H9 (cell line): ENCODE data around the gene PLXNA1. TPM values are rescaled to one million over a fixed set of nuclear protein-coding genes. Genes with fewer than 3 reads are reported as not detected.

ENCODE experiments used
- DNase-seq: peaks from one replicate; pipeline ENCODE4 v3.0.0-alpha.2; 2017
- H2AFZ ChIP-seq: one replicate; pipeline ENCODE4 v1.6.1; 2013; ENCODE audit warnings: mild to moderate bottlenecking, low read length, control low read depth, moderate library complexity
- H2AK5ac ChIP-seq: 2 replicates; pipeline ENCODE4 v1.6.1; 2013; ENCODE audit warnings: low read length, control low read depth, mixed read lengths; ENCODE audit not compliant: insufficient read length
- H2BK120ac ChIP-seq: one replicate; pipeline ENCODE4 v1.6.1; 2013; ENCODE audit warnings: low read depth, mild to moderate bottlenecking, low read length, control low read depth, inconsistent platforms; ENCODE audit not compliant: poor library complexity, severe bottlenecking
- H2BK12ac ChIP-seq: 2 replicates; pipeline ENCODE4 v1.6.1; 2013; ENCODE audit warnings: low read length, control low read depth, mixed read lengths, low read depth; ENCODE audit not compliant: insufficient read length
- H2BK15ac ChIP-seq: 2 replicates; pipeline ENCODE4 v1.6.1; 2013; ENCODE audit warnings: low read depth, low read length, control low read depth
- H2BK20ac ChIP-seq: one replicate; pipeline ENCODE4 v1.6.1; 2013; ENCODE audit warnings: low read depth, mild to moderate bottlenecking, low read length, control low read depth, inconsistent platforms; ENCODE audit not compliant: poor library complexity, severe bottlenecking
- H2BK5ac ChIP-seq: 2 replicates; pipeline ENCODE4 v1.6.1; 2013; ENCODE audit warnings: low read length, control low read depth, mixed read lengths; ENCODE audit not compliant: insufficient read length
- H3K14ac ChIP-seq: 2 replicates; pipeline ENCODE4 v1.6.1; 2013; ENCODE audit warnings: low read length, control low read depth; ENCODE audit not compliant: insufficient read depth
- H3K18ac ChIP-seq: 2 replicates; pipeline ENCODE4 v1.6.1; 2013; ENCODE audit warnings: low read depth, mild to moderate bottlenecking, mixed read lengths, low read length, control low read depth; ENCODE audit not compliant: insufficient read length
- H3K23ac ChIP-seq: 2 replicates; pipeline ENCODE4 v1.6.1; 2013; ENCODE audit warnings: low read length, control low read depth, mixed read lengths, low read depth; ENCODE audit not compliant: insufficient read length
- H3K23me2 ChIP-seq: 2 replicates; pipeline ENCODE4 v1.6.1; 2013; ENCODE audit warnings: low read depth, mild to moderate bottlenecking, mixed read lengths, low read length, control low read depth; ENCODE audit not compliant: insufficient read length, poor library complexity, severe bottlenecking
- H3K27ac ChIP-seq: 2 replicates; pipeline ENCODE4 v1.5.1; 2013; ENCODE audit warnings: low read length, control low read depth, mixed read lengths, low read depth; ENCODE audit not compliant: insufficient read length
- H3K27me3 ChIP-seq: 2 replicates; pipeline ENCODE4 v1.6.1; 2013; ENCODE audit warnings: low read length, control low read depth, inconsistent platforms; ENCODE audit not compliant: insufficient read depth
- H3K4ac ChIP-seq: 2 replicates; pipeline ENCODE4 v1.6.1; 2013; ENCODE audit warnings: low read depth, mild to moderate bottlenecking, control low read depth, inconsistent platforms, low read length, moderate library complexity
- H3K4me1 ChIP-seq: 2 replicates; pipeline ENCODE4 v1.6.1; 2013; ENCODE audit warnings: low read length, control low read depth, inconsistent platforms; ENCODE audit not compliant: insufficient read depth
- H3K4me2 ChIP-seq: 2 replicates; pipeline ENCODE4 v1.6.1; 2013; ENCODE audit warnings: low read length, control low read depth, mixed read lengths; ENCODE audit not compliant: insufficient read length, insufficient read depth
- H3K56ac ChIP-seq: 2 replicates; pipeline ENCODE4 v1.6.1; 2013; ENCODE audit warnings: low read depth, mild to moderate bottlenecking, mixed read lengths, low read length, control low read depth; ENCODE audit not compliant: insufficient read length
- H3K79me1 ChIP-seq: 2 replicates; pipeline ENCODE4 v1.6.1; 2013; ENCODE audit warnings: low read depth, mild to moderate bottlenecking, moderate library complexity, low read length, control low read depth, inconsistent platforms; ENCODE audit not compliant: insufficient read depth, poor library complexity, severe bottlenecking
- H3K79me2 ChIP-seq: 2 replicates; pipeline ENCODE4 v1.6.1; 2013; ENCODE audit warnings: low read length, control low read depth, inconsistent platforms; ENCODE audit not compliant: insufficient read depth
- H3K9ac ChIP-seq: 2 replicates; pipeline ENCODE4 v1.6.1; 2013; ENCODE audit warnings: low read length, control low read depth, mixed read lengths; ENCODE audit not compliant: insufficient read length; ENCODE audit errors: extremely low read depth
- H3K9me3 ChIP-seq: one replicate; pipeline ENCODE4 v1.6.1; 2013; ENCODE audit warnings: low read depth, low read length, inconsistent platforms; ENCODE audit not compliant: control insufficient read depth
- H3T11ph ChIP-seq: one replicate; pipeline ENCODE4 v1.6.1; 2013; ENCODE audit warnings: mild to moderate bottlenecking, low read length, control low read depth, inconsistent platforms
- H4K20me1 ChIP-seq: one replicate; pipeline ENCODE4 v1.6.1; 2013; ENCODE audit not compliant: control insufficient read depth, insufficient read length, insufficient read depth
- H4K5ac ChIP-seq: 2 replicates; pipeline ENCODE4 v1.6.1; 2013; ENCODE audit warnings: low read depth, mild to moderate bottlenecking, mixed read lengths, low read length, control low read depth; ENCODE audit not compliant: insufficient read length
- H4K8ac ChIP-seq: replicated peaks from 2 replicates; pipeline ENCODE4 v1.6.1; 2013; ENCODE audit warnings: low read length, control low read depth, mixed read lengths, low read depth; ENCODE audit not compliant: insufficient read length
- H4K91ac ChIP-seq: 2 replicates; pipeline ENCODE4 v1.6.1; 2013; ENCODE audit warnings: low read depth, mild to moderate bottlenecking, moderate library complexity, mixed read lengths, low read length, control low read depth; ENCODE audit not compliant: insufficient read length
- H3K27ac Mint-ChIP-seq, 3 experiments: 2 replicates in 2 of 3; 3 replicates in 1 of 3; pipeline ENCODE4 v1.8.0; 2020 to 2021; ENCODE audit warnings: mixed read lengths in 3 of 3, mild to moderate bottlenecking in 1 of 3, moderate library complexity in 1 of 3
- H3K27me3 Mint-ChIP-seq: 2 replicates; pipeline ENCODE4 v1.8.0; 2021; ENCODE audit warnings: low read depth, mild to moderate bottlenecking, moderate library complexity, mixed read lengths
- H3K36me3 Mint-ChIP-seq, 3 experiments: 2 replicates in 2 of 3; 3 replicates in 1 of 3; pipeline ENCODE4 v1.8.0; 2020 to 2021; ENCODE audit warnings: low read depth in 3 of 3, mixed read lengths in 3 of 3; ENCODE audit not compliant: insufficient read depth in 1 of 3
- H3K4me1 Mint-ChIP-seq, 2 experiments: 2 replicates each; pipeline ENCODE4 v1.8.0; 2020; ENCODE audit warnings: mixed read lengths in 2 of 2
- H3K4me3 Mint-ChIP-seq, 2 experiments: 2 replicates in 1 of 2; 3 replicates in 1 of 2; pipeline ENCODE4 v1.8.0; 2020 to 2021; ENCODE audit warnings: mild to moderate bottlenecking in 2 of 2, mixed read lengths in 2 of 2, moderate library complexity in 1 of 2
- H3K9me3 Mint-ChIP-seq, 2 experiments: 2 replicates in 1 of 2; 3 replicates in 1 of 2; pipeline ENCODE4 v1.8.0; 2020; ENCODE audit warnings: mild to moderate bottlenecking in 2 of 2, mixed read lengths in 2 of 2, moderate library complexity in 1 of 2
- WGBS: extraction: QIAGEN DNeasy Blood & Tissue Kit; methylation state at CpG from one replicate; pipeline ENCODE4 v1.1.7; 2013; ENCODE audit warnings: missing lambda C conversion rate, low lambda C conversion rate, mixed read lengths; ENCODE audit not compliant: insufficient read length; ENCODE audit errors: extremely low coverage; 5-methylcytosine and 5-hydroxymethylcytosine counted together
- total RNA-seq: library from RNA; stranded (reverse); gene quantifications from 2 replicates; pipeline ENCODE4 v1.2.1, GENCODE V29; 2021
- TF ChIP-seq, protein P1 (sequence below): fragments of 200-600 bp; sonication (generic); conservative IDR thresholded peaks from 3 replicates; pipeline ENCODE4 v1.8.0; 2021; ENCODE audit warnings: antibody characterized with exemption, mild to moderate bottlenecking

Gene PLXNA1
- total RNA-seq, 1 experiment from 2014 or later = 42.1 TPM

DNA sequence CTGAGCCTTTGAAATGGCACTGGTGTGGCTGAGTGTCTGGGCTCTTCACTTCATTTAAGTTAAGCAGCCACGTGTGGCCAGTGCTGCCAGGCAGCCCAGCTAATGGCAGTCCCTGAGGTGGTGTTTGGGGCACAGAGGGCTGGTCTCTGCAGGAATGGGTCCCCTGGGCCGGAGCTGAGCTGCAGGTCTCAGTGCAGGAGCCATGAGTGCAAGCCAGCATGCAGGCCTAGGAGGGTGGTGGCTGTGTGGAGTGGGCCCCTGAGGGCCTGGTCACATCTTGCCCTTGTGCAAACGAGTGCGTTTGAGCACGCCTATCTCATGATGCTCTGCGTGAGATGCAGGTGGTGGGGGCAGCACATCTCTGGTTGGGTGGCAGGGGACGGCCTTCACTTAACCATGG is 48.9 kb downstream of the PLXNA1 start:
- Histone ChIP-seq H3K4me2 (no peak overlapping the region), H3K56ac (no peak overlapping the region), H3K79me2 (no peaks in the 10 kb centered on the region), H2BK12ac (no peak overlapping the region), H4K20me1 (no peaks in the 10 kb centered on the region), H4K91ac (no peak overlapping the region), H3K27ac (no peak overlapping the region), H3K4ac (no peak overlapping the region), H2BK15ac (no peak overlapping the region), H3K79me1 (no peaks in the 10 kb centered on the region), H3K23me2 (no peaks in the 10 kb centered on the region), H4K8ac (no peak overlapping the region), H3K9ac (no peak overlapping the region), H3K9me3 (no peaks in the 10 kb centered on the region), H3K27me3 (no peaks in the 10 kb centered on the region), H3K18ac (no peak overlapping the region), H2AK5ac (no peak overlapping the region), H3T11ph (no peak overlapping the region), H2AFZ (no peak overlapping the region), H3K4me1 (no peaks in the 10 kb centered on the region), H3K14ac (no peak overlapping the region), H4K5ac (no peak overlapping the region), H3K23ac (no peak overlapping the region), H2BK120ac (no peak overlapping the region), H2BK5ac (no peak overlapping the region), H2BK20ac (no peak overlapping the region)
- WGBS = no CpG with 5 or more reads among the region's 7 CpGs
- Mint-ChIP-seq H3K27ac (peak overlapping the region in 1 of 3 experiments; percentile 53; a peak in 1 of 7 replicates), H3K4me1 (no peaks in the 10 kb centered on the region), H3K4me3 (no peak overlapping the region), H3K27me3 (no peaks in the 10 kb centered on the region), H3K9me3 (no peaks in the 10 kb centered on the region), H3K36me3 (peaks cover 9 to 37% (median 27%) of the 10 kb centered on the region in 3 experiments)
- TF ChIP-seq, protein P1, sequence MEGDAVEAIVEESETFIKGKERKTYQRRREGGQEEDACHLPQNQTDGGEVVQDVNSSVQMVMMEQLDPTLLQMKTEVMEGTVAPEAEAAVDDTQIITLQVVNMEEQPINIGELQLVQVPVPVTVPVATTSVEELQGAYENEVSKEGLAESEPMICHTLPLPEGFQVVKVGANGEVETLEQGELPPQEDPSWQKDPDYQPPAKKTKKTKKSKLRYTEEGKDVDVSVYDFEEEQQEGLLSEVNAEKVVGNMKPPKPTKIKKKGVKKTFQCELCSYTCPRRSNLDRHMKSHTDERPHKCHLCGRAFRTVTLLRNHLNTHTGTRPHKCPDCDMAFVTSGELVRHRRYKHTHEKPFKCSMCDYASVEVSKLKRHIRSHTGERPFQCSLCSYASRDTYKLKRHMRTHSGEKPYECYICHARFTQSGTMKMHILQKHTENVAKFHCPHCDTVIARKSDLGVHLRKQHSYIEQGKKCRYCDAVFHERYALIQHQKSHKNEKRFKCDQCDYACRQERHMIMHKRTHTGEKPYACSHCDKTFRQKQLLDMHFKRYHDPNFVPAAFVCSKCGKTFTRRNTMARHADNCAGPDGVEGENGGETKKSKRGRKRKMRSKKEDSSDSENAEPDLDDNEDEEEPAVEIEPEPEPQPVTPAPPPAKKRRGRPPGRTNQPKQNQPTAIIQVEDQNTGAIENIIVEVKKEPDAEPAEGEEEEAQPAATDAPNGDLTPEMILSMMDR = no peak
- no peak for DNase-seq
